K562 (cell line): Measurements from ENCODE around the gene MARCKS. TPM values are rescaled to one million over a fixed set of nuclear protein-coding genes. Genes with fewer than 3 reads are reported as not detected.

Experiments
- CREM ChIP-seq: IDR thresholded peaks from 2 replicates; pipeline ENCODE4 v1.6.1; 2014; ENCODE audit warnings: antibody characterized with exemption, low read depth
- LARP7 ChIP-seq: fragments of 450-650 bp; IDR thresholded peaks from 2 replicates; pipeline ENCODE4 v1.6.1; 2016
- NFE2L1 ChIP-seq: fragments of 450-650 bp; IDR thresholded peaks from 2 replicates; pipeline ENCODE4 v1.6.1; 2016; ENCODE audit warnings: missing genetic modification characterization, low read depth, mild to moderate bottlenecking, missing compliant biosample characterization, moderate library complexity, borderline replicate concordance
- POLR3A ChIP-seq: IDR thresholded peaks from 2 replicates; pipeline ENCODE4 v1.6.1; 2011; ENCODE audit warnings: borderline replicate concordance, mild to moderate bottlenecking, moderate library complexity; ENCODE audit not compliant: insufficient read length, insufficient read depth; ENCODE audit errors: extremely low read depth
- RBM25 ChIP-seq: fragments of 200-400 bp; formaldehyde crosslinking; IDR thresholded peaks from 2 replicates; pipeline ENCODE4 v1.6.1; 2018; ENCODE audit warnings: low read length, low read depth, moderate library complexity; ENCODE audit not compliant: severe bottlenecking
- RBM39 ChIP-seq: fragments of 200-400 bp; formaldehyde crosslinking; optimal IDR thresholded peaks from 2 replicates; pipeline ENCODE3; 2018; ENCODE audit warnings: low read depth, low read length
- RERE ChIP-seq: sonication (generic); formaldehyde crosslinking; IDR thresholded peaks from 2 replicates; pipeline ENCODE4 v1.8.0; 2023; ENCODE audit warnings: missing genetic modification reagents, mild to moderate bottlenecking, borderline replicate concordance
- TSC22D4 ChIP-seq: fragments of 450-650 bp; IDR thresholded peaks from 2 replicates; pipeline ENCODE4 v1.6.1; 2016; ENCODE audit warnings: missing genetic modification characterization, missing biosample characterization, control low read depth
- ZNF583 ChIP-seq: fragments of 250-450 bp; sonication (Bioruptor Pico); IDR thresholded peaks from 2 replicates; pipeline ENCODE4 v1.4.0; 2020
- ZNF830 ChIP-seq: fragments of 250-450 bp; sonication (Bioruptor Pico); IDR thresholded peaks from 2 replicates; pipeline ENCODE4 v1.5.0; 2021; ENCODE audit warnings: mild to moderate bottlenecking
- polyA plus RNA-seq, 8 experiments: library from polyadenylated mRNA; depleted of rRNA in 4 of 8; stranded (reverse) in 5 of 8; unstranded in 3 of 8; fragments of >200 nt; fragmentation: Nextera tagmentation in 2 of 8; fragmentation: Illumina TruSeq in 1 of 8; extraction: Ambion mirVana in 2 of 8; extraction: Trizol in 1 of 8; gene quantifications; 2 replicates each; pipeline versions ENCODE4 v1.2.1 to v1.2.3, GENCODE V29; 2011 to 2014; ENCODE audit warnings: inconsistent platforms in 1 of 8, missing spikeins in 1 of 8
- total RNA-seq, 7 experiments: library from RNA; depleted of rRNA in 6 of 7; stranded (reverse); fragments of >200 nt in 6 of 7; fragmentation: Illumina TruSeq in 2 of 7; extraction: Trizol in 2 of 7; gene quantifications; 2 replicates each; pipeline versions ENCODE4 v1.2.1 to v1.2.3, GENCODE V29; 2011 to 2021; ENCODE audit warnings: low replicate concordance in 1 of 7

MARCKS gene
- total and polyA plus RNA-seq, 9 of the 15 experiments (the other 6 are each of a cell fraction or from before 2014, with no cell fraction given) = 0.15 to 2.7 (median 1.0) TPM

GRCh38 chr6:113860181-113860955 is 3.2 kb downstream of the MARCKS start (continued):
- TF ChIP-seq RERE (CRISPR knock-in tag) = no peak
- TF ChIP-seq ZNF583 = no peak
- no peak for TF ChIP-seq LARP7
- no peak for TF ChIP-seq RBM25
- TF ChIP-seq NFE2L1 (tag) = no peak
- TF ChIP-seq RBM39 = no peak
- no peak for TF ChIP-seq POLR3A
- TF ChIP-seq TSC22D4 = no peak
- TF ChIP-seq CREM = no peak
- no peak for TF ChIP-seq ZNF830 (CRISPR knock-in tag)
